ENCODE measurements around the gene SNCB.

The SNCB gene

GRCh38 chr5:176629853-176630680 is at the start of gene SNCB, which contains the start of gene EIF4E1B:
TSS of gene SNCB (minus strand) at chr5:176630534. CDS start at chr5:176629654, 880 bp downstream.
TSS of gene EIF4E1B (plus strand) at chr5:176630675. CDS start at chr5:176642788, 12,113 bp downstream.
- no peak for DNase-seq (ENCODE audit: low read depth)

GRCh38 chr5:176679365-176680225 is 49.3 kb upstream of the SNCB start:
- no peak for DNase-seq (ENCODE audit: low read depth)

GRCh38 chr5:176678584-176678983 is 48.2 kb upstream of the SNCB start:
- DNase-seq (ENCODE audit: low read depth) = no peak

GRCh38 chr5:176677209-176677939 is 47.0 kb upstream of the SNCB start:
- DNase-seq (ENCODE audit: low read depth) = no peak

GRCh38 chr5:176676361-176676824 is 46.1 kb upstream of the SNCB start:
- DNase-seq (ENCODE audit: low read depth) = no peak

- DNase-seq (ENCODE audit: low read depth) = no peak
Observed at GRCh38 chr5:176675676-176676360, 45.5 kb upstream of the SNCB start.

- DNase-seq (ENCODE audit: low read depth) = no peak
Observed at GRCh38 chr5:176674799-176675198, 44.5 kb upstream of the SNCB start.

- DNase-seq (ENCODE audit: low read depth) = no peak
Observed at GRCh38 chr5:176673651-176674583, 43.6 kb upstream of the SNCB start.

- DNase-seq (ENCODE audit: low read depth) = no peak
Observed at GRCh38 chr5:176671890-176672747, 41.8 kb upstream of the SNCB start.

- no peak for DNase-seq (ENCODE audit: low read depth)
Observed at GRCh38 chr5:176671399-176671798, 41.1 kb upstream of the SNCB start.

GRCh38 chr5:176670449-176670848 is 40.1 kb upstream of the SNCB start:
- no peak for DNase-seq (ENCODE audit: low read depth)

GRCh38 chr5:176667637-176668036 is 37.3 kb upstream of the SNCB start:
- DNase-seq (ENCODE audit: low read depth) = no peak

- no peak for DNase-seq (ENCODE audit: low read depth)
Observed at GRCh38 chr5:176665517-176665916, 35.2 kb upstream of the SNCB start.

- DNase-seq (ENCODE audit: low read depth) = no peak
Observed at GRCh38 chr5:176664886-176665285, 34.6 kb upstream of the SNCB start.

- DNase-seq (ENCODE audit: low read depth) = no peak
Observed at GRCh38 chr5:176664479-176664878, 34.1 kb upstream of the SNCB start.

- no peak for DNase-seq (ENCODE audit: low read depth)
Observed at GRCh38 chr5:176663566-176663965, 33.2 kb upstream of the SNCB start.

- no peak for DNase-seq (ENCODE audit: low read depth)
Observed at GRCh38 chr5:176662371-176663333, 32.3 kb upstream of the SNCB start.

- no peak for DNase-seq (ENCODE audit: low read depth)
Observed at GRCh38 chr5:176661676-176662075, 31.3 kb upstream of the SNCB start.
